SHP77 treated with DMSO at 0.1 percent for 48 hours (cell line): Measurements from ENCODE around the gene CGB8.
"Not testable (repeated sequence)": the region's sequence is repeated elsewhere in the genome, so short reads cannot be mapped to it uniquely, and the experiment has no call there.

ENCODE experiments used
- DNase-seq: peaks from one replicate; lab custom pipeline; 2025; lab: John Stamatoyannopoulos, UW

Gene CGB8

DNA sequence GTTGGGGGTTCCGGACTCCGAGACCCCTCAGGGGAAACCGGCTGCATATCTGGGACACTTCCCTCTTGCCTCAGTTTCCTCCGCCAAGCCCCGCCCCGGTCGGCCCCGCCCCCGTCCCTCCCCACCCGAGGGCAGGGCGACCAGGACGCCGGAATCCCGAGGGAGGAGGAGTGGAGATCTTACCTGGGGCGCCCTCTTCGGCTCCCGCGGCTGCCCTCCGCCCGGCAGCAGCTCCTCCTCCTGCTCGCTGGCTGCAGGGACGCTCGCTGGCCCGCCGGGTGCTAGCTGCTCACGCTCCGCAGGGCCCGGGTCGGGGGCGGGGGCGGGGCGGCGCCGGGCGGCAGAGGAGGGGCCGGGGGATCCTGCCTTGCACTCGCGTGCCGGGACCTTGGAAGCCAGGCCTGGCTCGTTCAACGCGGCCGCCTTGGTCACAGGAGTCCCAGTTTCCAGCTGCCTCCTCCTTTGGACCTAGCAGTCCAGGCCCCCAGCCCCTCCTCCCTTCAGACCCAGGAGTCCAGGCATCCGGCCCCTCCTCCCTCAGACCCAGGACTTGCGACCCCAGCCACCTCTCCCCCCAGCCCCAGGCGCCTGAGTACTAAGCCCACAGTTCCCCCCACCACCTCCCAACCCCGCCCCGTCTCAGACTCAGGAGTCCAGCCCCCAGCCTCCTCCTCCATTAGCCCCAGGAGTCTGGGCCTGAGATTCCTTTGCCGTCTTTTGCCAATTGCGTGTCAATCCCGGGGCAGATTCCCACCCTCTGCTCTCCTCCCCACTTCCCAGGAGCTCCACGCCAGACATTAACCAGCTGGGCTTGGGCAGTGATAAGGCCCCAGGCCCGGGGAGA lies 16.1 kb upstream of the CGB8 start, which contains the start of gene NTF4:
Gene NTF4 (minus strand): TSS at position 51 of the 844 bp plus-strand sequence. CDS start 2,821 bp downstream, outside the sequence.
- DNase-seq, result no peak

DNA sequence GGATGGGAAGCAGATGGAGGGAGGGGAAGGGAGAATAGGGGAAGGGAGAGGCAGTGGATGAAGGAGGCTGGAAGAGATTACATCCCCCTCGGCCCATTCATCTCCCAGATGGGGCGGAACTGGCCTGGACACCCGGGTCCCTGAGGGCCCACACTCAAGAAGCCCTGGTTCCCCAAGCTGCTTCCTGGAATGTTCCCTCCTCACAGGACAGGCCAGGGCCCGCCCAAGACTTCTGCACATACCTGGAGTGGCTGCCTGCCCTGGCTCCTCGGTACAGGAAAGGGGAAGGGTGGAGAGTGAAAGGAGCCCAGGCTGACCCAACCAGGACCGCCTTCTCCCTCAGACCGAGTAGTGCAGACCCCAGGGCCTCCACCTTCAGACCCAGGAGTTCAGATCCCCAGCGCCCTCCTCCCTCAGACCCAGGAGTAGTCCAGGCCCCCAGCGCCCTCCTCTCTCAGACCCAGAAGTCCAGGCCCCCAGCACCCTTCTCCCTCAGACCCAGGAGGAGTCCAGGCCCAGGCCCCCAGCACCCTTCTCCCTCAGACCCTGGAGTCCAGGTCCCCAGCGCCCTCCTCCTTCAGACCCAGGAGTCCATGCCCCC lies 15.2 kb upstream of the CGB8 start:
- DNase-seq, result no peak

DNA sequence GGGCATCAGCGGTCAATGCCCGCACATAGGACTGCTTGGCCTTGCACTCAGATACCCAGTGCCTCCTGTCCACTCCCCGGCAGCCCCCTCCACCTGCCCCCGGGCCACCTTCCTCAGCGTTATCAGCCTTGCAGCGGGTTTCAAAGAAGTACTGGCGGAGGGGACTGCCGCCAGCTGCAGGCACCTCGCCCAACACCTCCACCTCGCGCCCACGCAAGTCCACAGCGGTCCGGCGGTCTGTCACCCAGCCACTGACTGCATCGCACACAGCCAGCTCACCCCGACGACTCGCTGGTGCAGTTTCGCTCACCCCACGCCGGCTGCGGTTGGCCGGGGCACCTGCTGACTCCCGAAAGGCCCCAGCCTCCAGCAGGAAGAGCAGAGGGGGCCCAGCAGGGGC lies 12.5 kb upstream of the CGB8 start:
- no peak for DNase-seq

DNA sequence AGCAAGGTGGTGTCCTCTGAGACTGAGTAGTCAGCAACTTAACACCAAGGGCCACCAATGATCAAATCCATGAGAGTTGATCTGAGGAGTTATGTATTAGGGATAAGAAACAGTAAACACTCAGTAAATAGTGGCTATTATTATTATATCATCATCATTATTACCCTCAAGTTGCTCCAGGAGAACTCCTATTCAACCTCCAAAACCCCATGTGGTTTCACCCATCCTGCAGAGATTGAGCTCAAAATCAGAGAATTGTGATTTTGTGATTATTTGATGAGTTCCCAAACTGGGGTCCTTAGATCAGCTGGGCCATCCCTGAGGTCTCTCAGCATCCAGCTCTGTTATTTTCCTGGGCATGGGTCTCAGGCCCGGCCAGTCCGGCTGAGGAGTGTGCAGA lies 12.1 kb upstream of the CGB8 start:
- no peak for DNase-seq

DNA sequence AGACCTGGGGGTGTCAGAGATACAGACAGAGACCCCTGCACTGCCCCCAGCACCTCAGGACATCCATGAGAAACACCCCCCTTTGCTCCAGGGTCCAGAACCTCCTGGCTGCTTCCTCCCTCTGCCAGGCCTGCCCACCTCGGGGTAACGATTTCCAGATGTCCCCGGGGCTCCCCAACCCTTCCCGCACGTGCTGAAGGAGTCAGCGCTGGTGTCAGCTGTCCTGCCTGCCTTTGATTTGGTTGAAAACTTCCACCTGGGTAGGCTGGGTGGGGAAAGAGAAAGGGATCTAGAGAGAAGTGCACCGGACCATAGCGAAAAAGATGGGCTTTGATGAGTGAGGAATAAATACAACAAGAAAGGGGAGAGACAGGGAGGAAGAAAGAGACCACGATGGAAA lies 10.1 kb upstream of the CGB8 start:
- DNase-seq, result no peak

DNA sequence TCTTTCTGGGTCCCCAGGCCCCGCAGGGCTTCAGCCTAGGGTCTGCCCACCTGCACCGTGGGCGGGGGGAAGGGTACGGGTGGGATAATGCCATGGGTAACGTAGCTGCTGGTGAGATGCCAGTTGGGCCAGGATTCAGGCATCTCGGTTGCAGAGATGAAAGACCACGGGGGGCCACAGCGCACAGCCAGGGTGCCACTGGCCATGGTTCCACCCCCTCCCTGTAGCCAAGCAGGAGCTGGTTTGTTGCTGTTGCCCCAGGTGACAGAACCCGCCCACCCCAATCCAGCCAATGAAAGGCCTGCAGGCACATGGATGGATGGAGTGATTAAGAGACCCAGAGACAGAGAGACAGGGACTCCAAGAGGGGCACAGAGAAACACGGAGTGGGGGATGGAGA lies 9.7 kb upstream of the CGB8 start:
- DNase-seq, result no peak

DNA sequence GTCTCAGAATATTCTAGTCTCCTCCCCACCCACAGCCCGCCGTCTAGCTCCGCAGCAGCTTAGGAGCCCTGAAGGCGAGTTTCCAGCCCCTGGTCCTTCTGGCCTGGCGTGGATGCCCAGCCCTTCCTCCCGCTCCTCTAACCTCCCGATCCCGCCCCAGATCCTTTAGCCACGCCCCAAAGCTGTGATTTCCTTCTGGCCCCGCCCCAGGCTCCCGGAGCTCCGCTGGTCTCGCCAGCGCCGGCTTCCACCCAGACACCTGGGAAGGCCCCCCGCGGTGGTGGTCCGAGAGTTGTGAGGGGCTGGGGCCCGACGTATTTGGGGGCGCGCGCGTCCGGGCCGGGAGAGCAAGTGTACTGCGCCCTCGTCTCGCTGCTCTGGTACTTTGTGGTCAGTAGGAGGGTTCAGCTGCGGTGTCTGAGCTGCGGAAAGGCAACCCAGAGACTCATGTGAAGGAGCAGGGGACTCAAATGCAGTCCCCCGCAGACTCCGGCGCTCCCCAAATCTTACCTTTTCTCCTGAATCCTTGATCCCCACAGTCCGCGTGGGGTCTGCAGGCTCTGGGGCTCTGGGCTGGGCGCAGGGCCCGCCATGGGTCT lies 8.8 kb upstream of the CGB8 start, which contains the start of gene CGB7:
Gene CGB7 (minus strand): TSS at position 114 of the 599 bp plus-strand sequence. CDS start 2,374 bp downstream, outside the sequence.
- no peak for DNase-seq

DNA sequence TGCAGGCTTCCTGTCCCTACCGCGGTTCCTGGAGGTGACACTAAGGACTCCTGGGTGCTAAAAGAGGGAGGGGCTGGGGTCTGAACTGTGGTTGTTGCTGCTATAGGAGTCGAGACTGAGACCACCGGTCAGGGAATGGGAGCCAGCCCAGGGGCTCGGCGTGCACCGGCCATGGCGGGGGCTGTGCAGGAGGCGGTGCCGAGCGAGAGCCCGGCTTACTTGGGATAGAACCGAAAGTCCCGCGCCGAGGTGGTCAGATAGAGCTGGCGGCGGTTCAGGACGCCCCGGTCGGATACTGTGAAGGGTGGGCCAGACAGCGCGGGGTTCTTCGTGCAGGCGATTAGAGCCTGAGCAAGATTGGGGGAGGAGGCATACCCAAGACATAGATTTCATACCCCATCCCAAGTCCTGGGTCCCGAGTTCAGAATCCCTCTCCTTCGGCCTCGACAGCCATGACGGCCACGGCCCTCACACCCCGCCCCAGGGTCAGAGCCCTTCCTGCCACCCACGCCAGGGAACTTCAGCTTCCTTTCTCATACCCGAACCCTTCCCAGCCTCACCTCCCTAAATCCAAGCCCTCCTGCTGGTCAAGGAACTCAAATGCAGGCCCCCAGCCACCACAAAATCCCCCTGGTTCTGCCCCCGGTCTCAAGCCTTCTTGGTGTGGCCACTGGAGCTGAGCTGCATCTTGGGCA lies 8.1 kb upstream of the CGB8 start:
- not testable (repeated sequence) for DNase-seq

DNA sequence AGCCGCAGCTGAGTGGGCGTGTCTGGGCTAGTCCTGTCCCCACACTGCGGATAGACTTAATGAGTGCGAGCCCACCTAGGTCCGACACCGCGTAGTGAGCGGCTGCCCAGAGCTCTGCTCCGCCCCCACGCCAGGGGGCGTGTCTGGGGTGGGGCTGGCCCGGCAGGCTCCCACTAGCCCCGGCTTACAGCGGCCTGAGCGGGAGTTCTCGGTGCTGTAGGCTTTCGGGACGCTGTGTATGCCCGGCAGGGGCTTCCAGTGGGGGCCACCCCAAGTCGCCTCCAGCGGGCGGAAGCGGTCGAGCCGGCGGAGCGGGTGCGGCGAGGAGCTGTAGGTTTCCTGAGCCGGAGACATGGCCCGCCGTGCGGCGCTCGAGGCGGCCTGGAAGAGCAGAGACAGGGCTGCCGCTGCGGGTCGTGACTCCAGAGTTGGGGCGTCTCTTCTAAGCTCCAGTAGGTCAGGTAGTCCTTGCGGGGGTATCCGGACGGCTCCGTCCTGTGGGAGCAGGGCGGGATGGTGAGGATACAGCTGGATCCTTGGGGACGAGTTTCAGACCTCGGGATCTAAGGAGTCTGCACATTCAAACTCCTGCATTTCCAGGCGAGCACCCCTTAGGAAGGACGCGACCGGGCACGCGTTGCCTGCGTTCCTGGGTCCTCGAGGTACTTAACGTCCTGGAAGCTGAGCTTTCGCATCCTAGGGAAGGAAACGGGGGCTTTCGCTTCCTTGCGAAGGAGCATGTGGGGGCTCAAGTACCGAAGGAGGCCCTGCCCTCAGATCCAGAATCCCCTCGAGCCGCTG lies 7.4 kb upstream of the CGB8 start:
- peak; percentile 55 for DNase-seq

DNA sequence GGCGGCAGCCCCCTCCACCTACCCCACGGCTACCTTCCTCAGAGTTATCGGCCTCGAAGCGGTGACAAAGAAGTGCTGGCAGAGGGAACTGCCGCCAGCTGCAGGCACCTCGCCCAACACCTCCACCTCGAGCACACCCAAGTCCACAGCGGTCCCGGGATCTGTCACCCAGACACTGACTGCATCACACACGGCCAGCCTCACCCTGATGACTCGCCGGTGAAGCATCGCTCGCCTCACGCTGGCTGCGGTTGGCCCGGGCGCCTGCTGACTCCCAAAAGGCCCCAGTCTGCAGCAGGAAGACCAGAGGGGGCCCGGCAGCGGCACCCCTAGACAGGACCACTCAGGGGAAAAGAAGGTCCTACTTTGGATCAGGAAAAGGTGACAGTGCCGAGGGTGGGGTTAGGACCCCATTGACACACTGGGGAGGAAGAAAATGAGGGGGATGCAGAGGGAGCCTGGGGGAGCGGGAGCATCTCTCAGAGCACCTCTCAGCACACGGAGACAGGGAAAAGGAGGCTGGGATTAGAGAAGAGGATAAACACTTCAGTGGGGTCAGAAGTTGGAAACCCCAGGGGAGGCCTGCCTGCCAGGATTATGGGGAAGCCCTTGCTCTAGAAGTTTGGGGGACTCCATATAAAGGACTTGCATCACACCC lies 1.6 kb upstream of the CGB8 start:
- DNase-seq, result not testable (repeated sequence)

DNA sequence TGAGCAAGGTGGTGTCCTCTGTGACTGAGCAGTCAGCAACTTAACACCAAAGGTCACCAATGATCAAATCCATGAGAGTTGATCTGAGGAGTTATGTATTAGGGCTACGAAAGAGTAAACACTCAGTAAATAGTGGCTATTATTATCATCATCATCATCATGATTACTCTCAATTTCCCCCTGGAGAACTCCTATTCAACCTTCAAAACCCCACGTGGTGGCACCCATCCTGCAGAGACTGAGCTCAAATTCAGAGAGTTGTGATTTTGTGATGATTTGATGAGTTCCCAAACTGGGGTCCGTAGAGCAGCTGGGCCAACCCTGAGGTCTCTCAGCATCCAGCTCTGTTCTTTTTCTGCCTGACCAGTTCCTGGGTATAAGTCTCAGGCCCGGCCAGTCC lies 923 bp upstream of the CGB8 start:
- DNase-seq, result not testable (repeated sequence)

DNA sequence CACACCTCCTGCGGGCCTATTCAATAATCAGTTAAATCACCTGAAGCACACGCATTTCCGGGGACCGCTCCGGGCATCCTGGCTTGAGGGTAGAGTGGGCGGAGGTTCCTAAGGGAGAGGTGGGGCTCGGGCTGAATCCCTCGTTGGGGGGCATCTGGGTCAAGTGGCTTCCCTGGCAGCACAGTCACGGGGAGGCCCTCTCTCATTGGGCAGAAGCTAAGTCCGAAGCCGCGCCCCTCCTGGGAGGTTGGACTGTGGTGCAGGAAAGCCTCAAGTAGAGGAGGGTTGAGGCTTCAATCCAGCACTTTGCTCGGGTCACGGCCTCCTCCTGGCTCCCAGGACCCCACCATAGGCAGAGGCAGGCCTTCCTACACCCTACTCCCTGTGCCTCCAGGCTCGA lies 5.4 kb downstream of the CGB8 start, which contains the start of gene CGB5:
Gene CGB5 (plus strand): TSS at position 301 of the 400 bp plus-strand sequence. CDS start 362 bp downstream, outside the sequence.
- DNase-seq, result not testable (repeated sequence)

DNA sequence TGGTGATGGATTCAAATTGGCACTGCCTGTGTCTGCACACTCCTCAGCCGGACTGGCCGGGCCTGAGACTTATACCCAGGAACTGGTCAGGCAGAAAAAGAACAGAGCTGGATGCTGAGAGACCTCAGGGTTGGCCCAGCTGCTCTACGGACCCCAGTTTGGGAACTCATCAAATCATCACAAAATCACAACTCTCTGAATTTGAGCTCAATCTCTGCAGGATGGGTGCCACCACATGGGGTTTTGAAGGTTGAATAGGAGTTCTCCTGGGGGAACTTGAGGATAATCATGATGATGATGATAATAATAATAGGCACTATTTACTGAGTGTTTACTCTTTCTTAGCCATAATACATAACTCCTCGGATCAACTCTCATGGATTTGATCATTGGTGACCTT lies 6.2 kb downstream of the CGB8 start:
- DNase-seq, result not testable (repeated sequence)

DNA sequence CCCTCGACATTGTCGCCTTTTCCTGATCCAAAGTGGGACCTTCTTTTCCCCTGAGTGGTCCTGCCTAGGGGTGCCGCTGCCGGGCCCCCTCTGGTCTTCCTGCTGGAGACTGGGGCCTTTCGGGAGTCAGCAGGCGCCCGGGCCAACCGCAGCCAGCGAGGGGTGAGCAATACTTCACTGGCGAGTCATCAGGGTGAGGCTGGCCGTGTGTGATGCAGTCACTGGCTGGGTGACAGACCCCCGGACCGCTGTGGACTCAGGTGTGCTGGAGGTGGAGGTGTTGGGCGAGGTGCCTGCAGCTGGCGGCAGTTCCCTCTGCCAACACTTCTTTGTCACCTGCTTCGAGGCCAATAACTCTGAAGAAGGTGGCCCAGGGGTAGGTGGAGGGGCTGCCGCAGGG lies 6.7 kb downstream of the CGB8 start:
- DNase-seq, result no peak

DNA sequence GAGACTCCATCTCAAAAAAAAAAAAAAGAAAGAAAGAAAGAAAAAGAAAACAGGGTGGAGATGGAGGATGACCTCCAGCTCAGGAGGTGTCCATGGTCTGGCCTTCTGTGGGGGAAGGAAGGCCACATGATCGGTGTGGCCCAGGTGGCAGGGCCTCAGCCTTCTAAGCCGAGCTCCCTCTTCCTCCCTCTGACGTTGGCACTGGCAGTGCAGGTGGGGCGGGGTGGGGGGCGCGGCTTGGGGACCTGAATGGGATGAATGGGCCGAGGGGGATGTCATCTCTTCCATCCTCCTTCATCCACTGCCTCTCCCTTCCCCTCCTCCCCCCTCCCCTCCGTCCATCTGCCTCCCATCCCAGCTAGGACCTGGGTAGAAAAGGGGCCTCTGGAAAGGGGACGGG lies 9.2 kb downstream of the CGB8 start:
- DNase-seq, result not testable (repeated sequence)

DNA sequence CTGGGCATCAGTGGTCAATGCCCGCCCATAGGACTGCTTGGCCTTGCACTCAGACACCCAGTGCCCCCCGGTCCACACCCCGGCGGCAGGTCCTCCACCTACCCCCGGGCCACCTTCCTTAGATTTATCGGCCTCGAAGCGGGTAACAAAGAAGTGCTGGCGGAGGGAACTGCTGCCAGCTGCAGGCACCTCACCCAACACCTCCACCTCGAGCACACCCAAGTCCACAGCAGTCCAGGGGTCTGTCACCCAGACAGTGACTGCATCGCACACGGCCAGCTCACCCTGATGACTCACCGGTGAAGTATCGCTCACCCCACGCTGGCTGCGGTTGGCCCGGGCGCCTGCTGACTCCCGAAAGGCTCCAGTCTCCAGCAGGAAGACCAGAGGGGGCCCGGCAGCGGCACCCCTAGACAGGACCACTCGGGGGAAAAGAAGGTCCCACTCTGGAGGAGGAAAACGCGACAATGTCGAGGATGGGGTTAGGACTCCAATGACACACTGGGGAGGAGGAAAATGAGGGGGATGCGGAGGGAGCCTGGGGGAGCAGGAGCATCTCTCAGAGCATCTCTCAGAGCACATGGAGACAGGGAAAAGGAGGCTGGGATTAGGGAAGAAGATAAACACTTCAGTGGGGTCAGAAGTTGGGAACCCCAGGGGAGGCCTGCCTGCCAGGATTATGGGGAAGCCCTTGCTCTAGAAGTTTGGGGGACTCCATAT lies 10.2 kb downstream of the CGB8 start:
- DNase-seq, result not testable (repeated sequence)

DNA sequence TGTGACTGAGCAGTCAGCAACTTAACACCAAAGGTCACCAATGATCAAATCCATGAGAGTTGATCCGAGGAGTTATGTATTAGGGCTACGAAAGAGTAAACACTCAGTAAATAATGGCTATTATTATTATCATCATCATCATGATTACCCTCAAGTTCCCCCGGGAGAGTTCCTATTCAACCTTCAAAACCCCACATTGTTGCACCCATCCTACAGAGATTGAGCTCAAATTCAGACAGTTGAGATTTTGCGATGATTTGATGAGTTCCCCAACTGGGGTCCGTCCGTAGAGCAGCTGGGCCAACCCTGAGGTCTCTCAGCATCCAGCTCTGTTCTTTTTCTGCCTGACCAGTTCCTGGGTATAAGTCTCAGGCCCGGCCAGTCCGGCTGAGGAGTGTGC lies 10.8 kb downstream of the CGB8 start:
- not testable (repeated sequence) for DNase-seq

DNA sequence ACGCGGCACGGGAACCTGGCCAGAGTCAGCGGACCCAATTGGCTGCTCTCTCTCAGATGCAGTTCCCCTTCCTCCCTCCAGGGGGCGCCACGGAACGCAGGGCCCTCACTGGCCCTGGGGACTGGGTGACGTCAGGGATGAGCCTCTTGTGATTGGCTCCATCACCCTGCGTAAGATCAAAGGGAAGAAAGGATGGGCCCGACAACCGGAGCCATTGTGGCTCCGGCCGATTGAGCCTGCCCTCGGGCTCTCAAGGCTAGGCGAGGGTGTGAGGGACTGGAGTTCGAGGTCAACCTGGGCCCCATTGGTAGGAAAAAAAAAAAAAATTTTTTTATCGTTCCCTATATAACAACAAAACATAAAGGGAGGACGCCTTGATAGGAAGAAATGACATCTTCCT lies 12.1 kb downstream of the CGB8 start, which contains the start of gene CGB1:
Gene CGB1 (minus strand): TSS at position 81 of the 400 bp plus-strand sequence. CDS start 184 bp downstream, outside the sequence.
- DNase-seq, result peak; percentile 73

DNA sequence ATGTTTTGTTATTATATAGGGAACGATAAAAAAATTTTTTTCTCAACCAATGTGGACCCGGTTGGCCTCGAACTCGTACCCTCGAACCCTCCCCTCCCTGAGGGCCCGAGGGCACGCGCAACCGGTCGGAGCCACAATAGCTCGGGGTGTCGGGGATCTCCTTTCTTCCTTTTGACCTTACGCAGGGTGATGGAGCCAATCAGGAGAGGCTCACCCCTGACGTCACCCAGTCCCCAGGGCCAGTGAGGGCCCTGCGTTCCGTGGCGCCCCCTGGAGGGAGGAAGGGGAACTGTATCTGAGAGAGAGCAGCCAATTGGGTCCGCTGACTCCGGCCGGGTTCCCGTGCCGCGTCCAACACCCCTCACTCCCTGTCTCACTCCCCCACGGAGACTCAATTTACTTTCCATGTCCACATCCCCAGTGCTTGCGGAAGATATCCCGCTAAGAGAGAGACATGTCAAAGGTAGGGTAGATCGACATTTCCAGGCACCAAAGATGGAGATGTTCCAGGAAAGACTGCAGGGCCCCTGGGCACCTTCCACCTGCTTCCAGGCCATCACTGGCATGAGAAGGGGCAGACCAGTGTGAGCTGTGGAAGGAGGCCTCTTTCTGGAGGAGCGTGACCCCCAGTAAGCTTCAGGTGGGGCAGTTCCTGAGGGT lies 17.1 kb downstream of the CGB8 start, which contains the start of gene CGB2:
Gene CGB2 (plus strand): TSS at position 249 of the 660 bp plus-strand sequence. CDS start 206 bp downstream, at position 455.
- DNase-seq, result peak; percentile 68
